HepG2 (cell line): Measurements from ENCODE around the gene RCCD1. TPM values are rescaled to one million over a fixed set of nuclear protein-coding genes. Genes with fewer than 3 reads are reported as not detected.

Experiments
- BCLAF1 ChIP-seq: fragments of 450-650 bp; IDR thresholded peaks from 2 replicates; pipeline ENCODE4 v1.6.1; 2017; ENCODE audit warnings: mild to moderate bottlenecking
- GPBP1L1 ChIP-seq: sonication (generic); formaldehyde crosslinking; IDR thresholded peaks from 2 replicates; pipeline ENCODE4 v1.5.0; 2020; ENCODE audit warnings: mild to moderate bottlenecking, missing genetic modification reagents
- HMG20A ChIP-seq: IDR thresholded peaks from 2 replicates; pipeline ENCODE4 v1.6.1; 2016; ENCODE audit warnings: borderline replicate concordance
- KDM2A ChIP-seq: sonication (generic); formaldehyde crosslinking; IDR thresholded peaks from 2 replicates; pipeline ENCODE4 v1.4.0; 2020; ENCODE audit warnings: low read depth, missing genetic modification reagents, borderline replicate concordance
- KMT2B ChIP-seq: IDR thresholded peaks from 2 replicates; pipeline ENCODE4 v1.6.1; 2016; ENCODE audit warnings: missing genetic modification reagents, missing compliant biosample characterization
- RERE ChIP-seq: IDR thresholded peaks from 2 replicates; pipeline ENCODE4 v1.6.1; 2016; ENCODE audit warnings: low read depth, missing genetic modification reagents, missing compliant biosample characterization
- SP5 ChIP-seq: IDR thresholded peaks from 2 replicates; pipeline ENCODE4 v1.6.1; 2016; ENCODE audit warnings: low read depth, borderline replicate concordance
- TBP ChIP-seq: sonication (generic); formaldehyde crosslinking; IDR thresholded peaks from 2 replicates; pipeline ENCODE4 v1.5.0; 2020; ENCODE audit warnings: missing genetic modification reagents
- ZBTB46 ChIP-seq: sonication (generic); formaldehyde crosslinking; IDR thresholded peaks from 2 replicates; pipeline ENCODE4 v1.4.0; 2020; ENCODE audit warnings: mild to moderate bottlenecking, missing genetic modification reagents, borderline replicate concordance
- ZNF446 ChIP-seq: sonication (generic); formaldehyde crosslinking; IDR thresholded peaks from 2 replicates; pipeline ENCODE4 v1.5.0; 2020; ENCODE audit warnings: mild to moderate bottlenecking, missing genetic modification reagents
- ZNF766 ChIP-seq: sonication (generic); formaldehyde crosslinking; IDR thresholded peaks from 2 replicates; pipeline ENCODE4 v1.5.0; 2020; ENCODE audit warnings: missing genetic modification reagents, borderline replicate concordance
- ZNF781 ChIP-seq: sonication (generic); formaldehyde crosslinking; IDR thresholded peaks from 2 replicates; pipeline ENCODE4 v1.5.1; 2020; ENCODE audit warnings: borderline replicate concordance, mild to moderate bottlenecking, missing genetic modification reagents; ENCODE audit errors: not compliant biosample characterization
- ZNF878 ChIP-seq: sonication (generic); formaldehyde crosslinking; IDR thresholded peaks from 2 replicates; pipeline ENCODE4 v1.8.1; 2023; ENCODE audit warnings: mild to moderate bottlenecking, missing genetic modification reagents, moderate library complexity
- polyA plus RNA-seq, 8 experiments: library from polyadenylated mRNA; depleted of rRNA in 3 of 8; stranded (reverse) in 7 of 8; unstranded in 1 of 8; fragments of >200 nt; fragmentation: Illumina TruSeq in 4 of 8; extraction: Trizol in 4 of 8; gene quantifications; 2 replicates each; pipeline versions ENCODE4 v1.2.1 to v1.2.3, GENCODE V29; 2011 to 2016; ENCODE audit warnings: low read depth in 4 of 8, missing spikeins in 1 of 8, mixed read lengths in 1 of 8; ENCODE audit not compliant: insufficient read depth in 1 of 8
- total RNA-seq, 5 experiments: library from RNA; depleted of rRNA; stranded (reverse); fragments of >200 nt; fragmentation: Illumina TruSeq; extraction: Trizol; gene quantifications; 2 replicates each; pipeline ENCODE4 v1.2.3, GENCODE V29; 2016; ENCODE audit warnings: low read depth in 1 of 5

Gene RCCD1
- total and polyA plus RNA-seq, 2 of the 13 experiments (the other 11 are each of a cell fraction or from before 2014, with no cell fraction given) = 14.1 to 15.1 TPM

- TF ChIP-seq ZBTB46 = no peak
- peak; percentile 96 for TF ChIP-seq KMT2B (CRISPR knock-in tag)
- TF ChIP-seq HMG20A (CRISPR knock-in tag) = no peak
- TF ChIP-seq GPBP1L1 (CRISPR knock-in tag) = no peak
- TF ChIP-seq ZNF878 (CRISPR knock-in tag) = peak; percentile 93; the same call in 1 of the 2 replicates
- peak; percentile 97 for TF ChIP-seq KDM2A (CRISPR knock-in tag)
- TF ChIP-seq TBP (CRISPR knock-in tag) = no peak
- TF ChIP-seq RERE (CRISPR knock-in tag) = no peak
- 0 out of 2 replicates have a peak, but pooled peaks have one; percentile 51 for TF ChIP-seq ZNF766 (CRISPR knock-in tag)
- no peak for TF ChIP-seq BCLAF1
- peak; percentile 50; the same call in 1 of the 2 replicates for TF ChIP-seq SP5
- no peak for TF ChIP-seq ZNF446 (CRISPR knock-in tag)
- TF ChIP-seq ZNF781 (CRISPR knock-in tag) = no peak
Measured at GRCh38 chr15:90994417-90995311, 40.0 kb downstream of the RCCD1 start, which contains the start of gene PRC1 (continued).
